KMS-11 (cell line): Measurements from ENCODE around the gene LHX6.

Experiments
- H2AFZ ChIP-seq: fragments of 200-600 bp; sonication (generic); 2 replicates; pipeline ENCODE4 v1.6.1; 2016; ENCODE audit warnings: antibody characterized with exemption, mixed run types, low read depth
- H3K27ac ChIP-seq: fragments of 200-600 bp; sonication (generic); 2 replicates; pipeline ENCODE4 v1.6.1; 2016; ENCODE audit warnings: mild to moderate bottlenecking, mixed run types
- H3K27me3 ChIP-seq: fragments of 200-600 bp; sonication (generic); 2 replicates; pipeline ENCODE4 v1.6.1; 2017; ENCODE audit warnings: mild to moderate bottlenecking, low read depth, mixed run types, moderate library complexity; ENCODE audit not compliant: insufficient read depth
- H3K36me3 ChIP-seq: fragments of 200-600 bp; sonication (generic); 2 replicates; pipeline ENCODE4 v1.6.1; 2017; ENCODE audit warnings: mild to moderate bottlenecking, mixed run types; ENCODE audit not compliant: insufficient read depth
- H3K4me1 ChIP-seq: fragments of 200-600 bp; sonication (generic); 2 replicates; pipeline ENCODE4 v1.6.1; 2016; ENCODE audit warnings: mild to moderate bottlenecking, low read depth, mixed run types; ENCODE audit not compliant: poor library complexity, severe bottlenecking
- H3K4me2 ChIP-seq: fragments of 200-600 bp; sonication (generic); 2 replicates; pipeline ENCODE4 v1.7.0; 2016; ENCODE audit warnings: mild to moderate bottlenecking, mixed run types
- H3K4me3 ChIP-seq: fragments of 200-600 bp; sonication (generic); IDR thresholded peaks from 2 replicates; pipeline ENCODE4 v1.6.1; 2017; ENCODE audit warnings: low read depth, low read length, mixed read lengths; ENCODE audit not compliant: insufficient read depth
- H3K79me2 ChIP-seq: fragments of 200-600 bp; sonication (generic); 2 replicates; pipeline ENCODE4 v1.6.1; 2016; ENCODE audit warnings: low read depth, mixed run types; ENCODE audit not compliant: insufficient read depth
- H3K9ac ChIP-seq: fragments of 200-600 bp; sonication (generic); 2 replicates; pipeline ENCODE4 v1.6.1; 2016; ENCODE audit warnings: mild to moderate bottlenecking, mixed run types
- H4K20me1 ChIP-seq: fragments of 200-600 bp; sonication (generic); 2 replicates; pipeline ENCODE4 v1.6.1; 2016; ENCODE audit warnings: mild to moderate bottlenecking, mixed run types; ENCODE audit not compliant: insufficient read depth
- TF ChIP-seq, protein P1 (sequence below): fragments of 200-600 bp; sonication (generic); conservative IDR thresholded peaks from 2 replicates; pipeline ENCODE4 v1.6.1; 2017; ENCODE audit warnings: low read depth, mild to moderate bottlenecking, antibody characterized with exemption, low read length, moderate library complexity, mixed read lengths

LHX6 gene

GRCh38 chr9:122262073-122262472 is 33.3 kb upstream of the LHX6 start:
- Histone ChIP-seq H4K20me1 (no peaks in the 10 kb centered on the region), H3K9ac (no peak overlapping the region), H3K79me2 (peaks cover 40% of the 10 kb centered on the region), H3K27ac (no peak overlapping the region), H3K4me2 (no peak overlapping the region), H3K4me3 (no peak overlapping the region), H2AFZ (no peak overlapping the region), H3K4me1 (peaks cover 31% of the 10 kb centered on the region), H3K36me3 (peaks cover 4% of the 10 kb centered on the region; the same call in 1 of the 2 replicates), H3K27me3 (no peaks in the 10 kb centered on the region)
- TF ChIP-seq, protein P1, sequence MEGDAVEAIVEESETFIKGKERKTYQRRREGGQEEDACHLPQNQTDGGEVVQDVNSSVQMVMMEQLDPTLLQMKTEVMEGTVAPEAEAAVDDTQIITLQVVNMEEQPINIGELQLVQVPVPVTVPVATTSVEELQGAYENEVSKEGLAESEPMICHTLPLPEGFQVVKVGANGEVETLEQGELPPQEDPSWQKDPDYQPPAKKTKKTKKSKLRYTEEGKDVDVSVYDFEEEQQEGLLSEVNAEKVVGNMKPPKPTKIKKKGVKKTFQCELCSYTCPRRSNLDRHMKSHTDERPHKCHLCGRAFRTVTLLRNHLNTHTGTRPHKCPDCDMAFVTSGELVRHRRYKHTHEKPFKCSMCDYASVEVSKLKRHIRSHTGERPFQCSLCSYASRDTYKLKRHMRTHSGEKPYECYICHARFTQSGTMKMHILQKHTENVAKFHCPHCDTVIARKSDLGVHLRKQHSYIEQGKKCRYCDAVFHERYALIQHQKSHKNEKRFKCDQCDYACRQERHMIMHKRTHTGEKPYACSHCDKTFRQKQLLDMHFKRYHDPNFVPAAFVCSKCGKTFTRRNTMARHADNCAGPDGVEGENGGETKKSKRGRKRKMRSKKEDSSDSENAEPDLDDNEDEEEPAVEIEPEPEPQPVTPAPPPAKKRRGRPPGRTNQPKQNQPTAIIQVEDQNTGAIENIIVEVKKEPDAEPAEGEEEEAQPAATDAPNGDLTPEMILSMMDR: no peak

DNA sequence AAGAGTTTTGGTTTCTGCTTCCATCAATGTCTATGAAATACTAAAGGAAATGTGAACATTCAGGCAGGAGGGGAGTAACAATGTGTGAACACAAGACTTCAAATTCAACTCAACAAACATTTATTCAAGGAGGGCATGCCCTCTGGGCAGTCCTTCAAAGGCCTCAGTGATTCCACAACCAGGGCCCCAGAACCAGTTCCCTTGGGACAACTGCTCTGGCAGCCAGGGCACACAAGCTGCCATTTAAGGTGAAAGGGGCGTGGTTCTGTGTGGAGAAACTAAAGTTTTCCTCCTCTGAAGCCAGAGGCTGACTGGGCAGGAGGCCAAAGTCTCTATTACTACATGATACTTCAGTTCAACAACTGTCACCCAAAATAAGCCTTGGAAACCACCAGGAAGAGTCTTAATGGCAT is 32.7 kb upstream of the LHX6 start:
- Histone ChIP-seq H3K4me3 (no peak overlapping the region), H3K4me2 (no peak overlapping the region), H3K36me3 (peaks cover 4% of the 10 kb centered on the region; the same call in 1 of the 2 replicates), H3K27ac (no peak overlapping the region), H3K79me2 (peaks cover 36% of the 10 kb centered on the region), H3K9ac (no peak overlapping the region), H3K4me1 (peaks cover 31% of the 10 kb centered on the region), H3K27me3 (no peaks in the 10 kb centered on the region), H2AFZ (no peak overlapping the region), H4K20me1 (no peaks in the 10 kb centered on the region)
- TF ChIP-seq, protein P1: no peak

GRCh38 chr9:122258886-122259415 is 30.2 kb upstream of the LHX6 start:
- no peak overlapping the region for H3K4me2 ChIP-seq
- H3K79me2 ChIP-seq: peaks cover 16% of the 10 kb centered on the region
- TF ChIP-seq, protein P1: no peak
- no peak overlapping the region for H3K9ac ChIP-seq
- no peak overlapping the region for H2AFZ ChIP-seq
- H3K36me3 ChIP-seq: peaks cover 4% of the 10 kb centered on the region; the same call in 1 of the 2 replicates
- H3K4me1 ChIP-seq: peaks cover 23% of the 10 kb centered on the region
- H4K20me1 ChIP-seq: no peaks in the 10 kb centered on the region
- H3K27ac ChIP-seq: no peak overlapping the region
- no peak overlapping the region for H3K4me3 ChIP-seq
- H3K27me3 ChIP-seq: no peaks in the 10 kb centered on the region

DNA sequence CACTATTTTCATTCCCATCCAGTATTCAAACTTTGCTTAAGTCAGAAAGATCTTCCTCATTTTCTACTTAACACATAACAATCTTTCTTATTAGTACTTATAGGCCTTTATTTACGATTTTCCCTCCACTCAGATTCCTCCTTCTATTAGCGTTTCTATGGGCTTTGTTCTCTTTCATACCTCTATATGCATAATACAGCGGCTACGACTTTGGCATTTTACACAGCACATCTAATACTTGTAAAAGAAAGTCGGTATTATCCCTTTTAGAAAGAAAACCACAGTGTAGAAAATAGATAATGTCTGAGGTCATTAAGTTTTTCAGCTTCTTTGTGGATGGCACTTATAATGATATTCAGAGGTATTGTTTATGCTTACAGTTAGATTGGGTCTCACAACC is 27.4 kb upstream of the LHX6 start:
- H2AFZ ChIP-seq: no peak overlapping the region
- H3K36me3 ChIP-seq: peaks cover 4% of the 10 kb centered on the region; the same call in 1 of the 2 replicates
- H3K4me3 ChIP-seq: no peak overlapping the region
- no peak overlapping the region for H3K4me2 ChIP-seq
- H4K20me1 ChIP-seq: no peaks in the 10 kb centered on the region
- no peaks in the 10 kb centered on the region for H3K4me1 ChIP-seq
- H3K79me2 ChIP-seq: no peaks in the 10 kb centered on the region
- H3K9ac ChIP-seq: no peak overlapping the region
- H3K27ac ChIP-seq: no peak overlapping the region
- no peaks in the 10 kb centered on the region for H3K27me3 ChIP-seq
- TF ChIP-seq, protein P1: no peak
